ENCODE data around the gene CNOT1.
"Not testable (repeated sequence)": the region's sequence is repeated elsewhere in the genome, so short reads cannot be mapped to it uniquely, and the experiment has no call there.

Gene CNOT1

DNA sequence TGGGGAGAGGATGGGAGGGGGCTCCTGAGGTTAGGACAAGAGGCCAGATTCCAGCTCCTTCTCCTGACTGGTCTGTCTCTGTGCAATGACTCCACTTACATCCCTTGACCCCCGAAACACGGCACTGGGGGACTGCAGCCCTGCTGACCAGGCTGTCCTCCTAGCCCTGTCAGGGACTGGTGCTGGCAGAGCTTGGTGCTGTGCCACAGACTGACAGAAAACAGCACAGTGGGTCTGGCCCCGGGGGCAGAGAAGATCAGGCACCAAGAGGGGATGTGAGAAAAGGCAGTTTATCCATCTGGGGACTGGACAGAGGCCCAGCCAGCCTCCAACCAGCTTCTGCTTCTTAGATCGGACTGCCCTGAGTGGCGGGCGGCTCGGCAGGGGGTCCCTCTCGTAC, 35.6 kb upstream of the CNOT1 start:
- TF ChIP-seq, protein P1, sequence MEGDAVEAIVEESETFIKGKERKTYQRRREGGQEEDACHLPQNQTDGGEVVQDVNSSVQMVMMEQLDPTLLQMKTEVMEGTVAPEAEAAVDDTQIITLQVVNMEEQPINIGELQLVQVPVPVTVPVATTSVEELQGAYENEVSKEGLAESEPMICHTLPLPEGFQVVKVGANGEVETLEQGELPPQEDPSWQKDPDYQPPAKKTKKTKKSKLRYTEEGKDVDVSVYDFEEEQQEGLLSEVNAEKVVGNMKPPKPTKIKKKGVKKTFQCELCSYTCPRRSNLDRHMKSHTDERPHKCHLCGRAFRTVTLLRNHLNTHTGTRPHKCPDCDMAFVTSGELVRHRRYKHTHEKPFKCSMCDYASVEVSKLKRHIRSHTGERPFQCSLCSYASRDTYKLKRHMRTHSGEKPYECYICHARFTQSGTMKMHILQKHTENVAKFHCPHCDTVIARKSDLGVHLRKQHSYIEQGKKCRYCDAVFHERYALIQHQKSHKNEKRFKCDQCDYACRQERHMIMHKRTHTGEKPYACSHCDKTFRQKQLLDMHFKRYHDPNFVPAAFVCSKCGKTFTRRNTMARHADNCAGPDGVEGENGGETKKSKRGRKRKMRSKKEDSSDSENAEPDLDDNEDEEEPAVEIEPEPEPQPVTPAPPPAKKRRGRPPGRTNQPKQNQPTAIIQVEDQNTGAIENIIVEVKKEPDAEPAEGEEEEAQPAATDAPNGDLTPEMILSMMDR (IDR thresholded peaks at IDR 0.05), result no peak
- Mint-ChIP-seq H3K27ac (peak overlapping the region; percentile 57), H3K27me3 (ENCODE audit: low read depth, poor library complexity) (peaks cover 8% of the 10 kb centered on the region), H3K4me3 (no peak overlapping the region), H3K4me1 (peaks cover 10% of the 10 kb centered on the region), H3K36me3 (ENCODE audit: low read depth) (peaks cover 25% of the 10 kb centered on the region), H3K9me3 (no peaks in the 10 kb centered on the region)
- no peak for DNase-seq

DNA sequence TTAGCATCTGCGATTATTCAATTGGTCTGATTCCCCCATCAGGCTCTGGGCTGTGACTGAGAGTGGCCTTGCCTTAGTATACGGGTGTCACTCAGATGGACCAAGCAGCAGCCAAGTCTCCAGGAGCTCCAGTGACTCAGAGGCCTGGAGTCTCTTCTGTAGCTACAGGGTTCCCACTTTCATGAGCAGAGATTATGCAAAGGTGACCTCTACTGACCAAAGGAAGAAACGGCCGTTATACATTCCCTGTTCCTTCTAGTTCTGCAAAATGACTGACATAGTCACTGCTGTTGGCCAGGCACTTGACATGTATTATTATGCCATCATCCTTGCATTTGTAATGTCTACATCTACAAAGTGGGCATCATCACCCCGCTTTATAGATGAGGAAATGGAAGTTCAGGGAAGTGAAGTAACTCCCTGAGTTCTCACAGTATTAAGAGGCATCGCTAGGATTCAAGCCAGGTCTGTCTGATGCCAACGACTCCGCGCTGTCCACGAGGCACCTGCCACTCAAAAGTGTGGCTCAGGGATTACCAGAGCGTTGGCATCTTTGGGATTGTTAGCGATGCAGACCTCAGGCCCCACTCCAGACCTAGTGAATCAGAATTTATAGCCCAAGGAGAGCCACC, 31.7 kb upstream of the CNOT1 start:
- H3K27me3 Mint-ChIP-seq (ENCODE audit: low read depth, poor library complexity), result peaks cover 11% of the 10 kb centered on the region
- peaks cover 10% of the 10 kb centered on the region for H3K4me1 Mint-ChIP-seq
- H3K36me3 Mint-ChIP-seq (ENCODE audit: low read depth), result peaks cover 5% of the 10 kb centered on the region
- H3K27ac Mint-ChIP-seq, result no peak overlapping the region
- no peak overlapping the region for H3K4me3 Mint-ChIP-seq
- TF ChIP-seq, protein P1 (IDR thresholded peaks at IDR 0.05), result peak; percentile 58
- no peaks in the 10 kb centered on the region for H3K9me3 Mint-ChIP-seq
- peak; percentile 29 for DNase-seq

DNA sequence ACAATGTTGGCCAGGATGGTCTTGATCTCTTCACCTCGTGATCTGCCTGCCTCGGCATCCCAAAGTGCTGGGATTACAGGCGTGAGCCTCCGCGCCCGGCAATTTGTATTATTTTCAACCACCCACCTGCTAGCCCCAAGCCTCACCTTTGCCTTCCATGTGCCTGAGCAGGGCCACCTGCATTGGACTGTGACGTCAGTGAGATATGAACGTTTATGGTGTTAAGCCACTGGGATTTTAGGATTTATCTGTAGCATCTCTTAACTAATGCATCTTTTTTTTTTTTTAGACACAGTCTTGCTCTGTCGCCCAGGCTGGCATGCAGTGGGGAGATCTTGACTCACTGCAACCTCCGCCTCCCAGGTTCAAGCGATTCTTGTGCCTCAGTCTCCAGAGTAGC, 30.3 kb upstream of the CNOT1 start:
- H3K9me3 Mint-ChIP-seq; H3K4me3 Mint-ChIP-seq; DNase-seq; H3K27ac Mint-ChIP-seq; H3K36me3 Mint-ChIP-seq (ENCODE audit: low read depth): not testable (repeated sequence)
- H3K4me1 Mint-ChIP-seq, result peaks cover 10% of the 10 kb centered on the region
- H3K27me3 Mint-ChIP-seq (ENCODE audit: low read depth, poor library complexity), result peaks cover 11% of the 10 kb centered on the region

DNA sequence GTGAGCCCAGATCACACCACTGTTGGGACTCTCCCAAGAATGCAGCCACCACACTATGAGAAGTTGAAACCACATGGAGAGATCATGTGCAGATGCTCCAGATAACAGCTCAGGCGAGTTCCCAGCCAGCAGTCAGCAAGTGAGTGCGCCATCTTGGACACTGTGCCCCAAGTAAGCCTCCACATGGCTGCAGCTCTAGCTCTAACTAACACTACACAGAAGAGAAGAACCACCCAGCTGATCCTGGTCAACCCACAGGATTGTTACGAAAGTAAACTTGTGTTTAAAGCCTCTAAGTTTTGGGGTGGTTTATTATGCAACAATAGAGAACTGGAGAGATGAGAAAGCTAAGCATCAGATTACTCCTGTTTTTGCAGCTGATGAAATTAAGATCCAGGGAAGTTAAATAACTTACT, 29.2 kb upstream of the CNOT1 start:
- no peak overlapping the region for H3K4me3 Mint-ChIP-seq
- peaks cover 18% of the 10 kb centered on the region for H3K27me3 Mint-ChIP-seq (ENCODE audit: low read depth, poor library complexity)
- H3K27ac Mint-ChIP-seq, result no peak overlapping the region
- H3K36me3 Mint-ChIP-seq (ENCODE audit: low read depth), result no peaks in the 10 kb centered on the region
- peaks cover 6% of the 10 kb centered on the region for H3K4me1 Mint-ChIP-seq
- H3K9me3 Mint-ChIP-seq, result no peaks in the 10 kb centered on the region
- TF ChIP-seq, protein P1 (IDR thresholded peaks at IDR 0.05), result no peak
- DNase-seq, result no peak

DNA sequence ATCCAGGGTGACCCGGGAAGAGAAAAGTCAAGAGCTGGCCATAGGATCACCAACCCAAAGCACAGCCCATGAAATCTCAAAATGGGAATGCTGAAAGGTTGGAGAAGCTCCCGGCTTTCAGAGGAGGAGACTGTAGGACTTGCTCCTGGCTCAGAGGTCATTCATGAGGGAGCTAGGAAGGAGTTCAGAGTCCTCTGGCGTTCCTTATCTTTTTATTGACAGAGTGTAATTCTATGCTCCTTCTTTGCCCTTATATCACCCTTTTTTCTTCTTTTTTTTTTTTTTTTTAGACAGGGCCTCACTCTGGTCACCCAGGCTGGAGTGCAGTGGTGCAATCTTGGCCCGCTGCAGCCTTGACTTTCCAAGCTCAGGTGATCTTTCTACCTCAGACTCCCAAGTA, 27.3 kb upstream of the CNOT1 start:
- peaks cover 11% of the 10 kb centered on the region for H3K4me1 Mint-ChIP-seq
- H3K27ac Mint-ChIP-seq, result no peak overlapping the region
- peaks cover 25% of the 10 kb centered on the region for H3K27me3 Mint-ChIP-seq (ENCODE audit: low read depth, poor library complexity)
- H3K36me3 Mint-ChIP-seq (ENCODE audit: low read depth), result no peaks in the 10 kb centered on the region
- no peak for DNase-seq
- no peaks in the 10 kb centered on the region for H3K9me3 Mint-ChIP-seq
- TF ChIP-seq, protein P1 (IDR thresholded peaks at IDR 0.05), result no peak
- no peak overlapping the region for H3K4me3 Mint-ChIP-seq

DNA sequence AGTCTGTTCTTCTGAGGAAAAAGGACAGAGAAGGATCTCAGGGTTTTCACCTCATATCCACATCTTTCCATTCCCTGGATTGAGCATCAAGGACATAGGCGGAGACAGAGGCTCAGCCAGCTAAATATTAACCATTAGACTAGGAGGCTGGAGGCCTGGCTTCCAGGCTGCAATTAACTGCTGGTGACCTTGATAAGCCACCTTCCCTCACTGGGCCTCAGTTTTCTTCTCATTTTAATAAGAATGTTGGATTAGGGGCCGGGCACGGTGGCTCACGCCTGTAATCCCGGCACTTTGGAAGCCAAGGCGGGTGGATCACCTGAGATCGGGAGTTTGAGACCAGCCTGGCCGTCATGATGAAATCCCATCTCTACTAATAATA, 25.6 kb upstream of the CNOT1 start:
- TF ChIP-seq, protein P1 (IDR thresholded peaks at IDR 0.05), result no peak
- no peak overlapping the region for H3K27ac Mint-ChIP-seq
- H3K27me3 Mint-ChIP-seq (ENCODE audit: low read depth, poor library complexity), result peaks cover 21% of the 10 kb centered on the region
- no peak overlapping the region for H3K4me3 Mint-ChIP-seq
- no peaks in the 10 kb centered on the region for H3K36me3 Mint-ChIP-seq (ENCODE audit: low read depth)
- no peak for DNase-seq
- H3K4me1 Mint-ChIP-seq, result peaks cover 5% of the 10 kb centered on the region
- no peaks in the 10 kb centered on the region for H3K9me3 Mint-ChIP-seq

Measured in nephron progenitor cell (in vitro differentiated cells).